Stimulated activated CD8-positive, alpha-beta memory T cell treated with anti-CD3 and anti-CD28 coated beads, Interleukin-4, amount 100 ng/mL, for 1 hour (primary cell): ENCODE measurements around the gene MAPK1.
"Not testable (repeated sequence)": the region's sequence is repeated elsewhere in the genome, so short reads cannot be mapped to it uniquely, and the experiment has no call there.

Source experiments
- DNase-seq, 2 donors: peaks; one replicate each; pipeline ENCODE4 v3.0.0-alpha.2; 2020; ENCODE audit warnings: low read depth in 2 of 2, low spot score in 1 of 2

The MAPK1 gene

GRCh38 chr22:21823740-21824444, 43.6 kb downstream of the MAPK1 start:
- DNase-seq: no peak

DNA sequence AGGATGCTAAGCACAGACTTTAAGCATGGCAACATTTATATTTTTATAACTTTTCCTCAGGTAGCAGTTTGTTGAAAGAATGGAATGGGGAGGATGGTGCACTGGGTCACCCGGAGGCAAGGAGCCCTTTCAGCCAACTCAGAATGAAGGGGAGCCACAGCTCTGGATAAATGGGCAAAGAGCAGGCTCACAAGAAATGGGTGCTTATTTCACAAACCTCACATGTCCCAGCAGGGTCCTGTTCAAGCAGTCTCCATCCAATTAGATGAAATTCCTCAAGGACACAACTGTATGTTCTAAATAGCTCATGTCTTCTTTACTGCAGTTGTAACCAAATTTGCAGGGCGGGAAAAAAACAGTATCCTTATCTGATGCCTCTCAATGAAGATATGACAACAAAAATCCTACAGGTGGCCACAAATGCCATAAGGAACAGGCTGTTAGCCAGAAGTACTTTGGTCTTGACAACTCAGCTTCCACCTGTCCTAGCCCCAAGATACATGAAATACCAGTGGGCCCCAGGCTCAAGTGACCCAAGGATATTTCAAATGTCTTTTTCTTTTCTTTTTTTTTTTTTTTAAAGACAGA, 48.2 kb downstream of the MAPK1 start:
- DNase-seq: no peak

DNA sequence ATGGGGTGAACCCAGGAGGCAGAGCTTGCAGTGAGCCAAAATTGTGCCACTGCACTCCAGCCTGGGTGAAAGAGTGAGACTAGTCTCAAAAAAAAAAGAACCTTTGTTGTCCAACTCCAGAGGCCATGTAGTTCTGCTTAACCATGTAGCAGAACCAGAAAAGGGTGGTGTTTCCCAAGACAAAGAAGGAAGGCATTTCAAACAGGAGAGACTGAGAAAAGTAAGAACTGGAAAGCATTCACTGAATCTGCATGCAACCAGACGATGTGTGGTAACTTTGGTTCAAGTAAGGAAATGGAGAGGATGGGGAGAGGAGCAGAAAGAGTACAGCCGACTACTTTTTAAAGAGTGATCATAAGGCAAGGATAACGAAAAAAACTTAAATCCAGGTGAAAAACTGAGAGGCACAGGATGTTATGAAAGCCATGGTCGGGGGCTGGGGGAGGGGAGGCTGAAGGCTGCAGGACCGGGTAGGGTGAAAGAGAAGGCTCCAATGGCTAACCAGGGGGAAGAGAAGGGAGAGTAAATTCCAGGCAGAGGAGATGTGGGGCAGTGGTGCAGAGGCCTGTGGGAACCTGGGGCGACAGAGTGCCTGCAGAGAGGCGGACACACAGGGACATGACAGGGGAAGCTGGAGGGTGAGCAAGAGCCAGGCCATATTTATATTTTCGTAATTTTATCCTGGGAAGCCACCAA, 48.8 kb downstream of the MAPK1 start:
- no peak for DNase-seq

DNA sequence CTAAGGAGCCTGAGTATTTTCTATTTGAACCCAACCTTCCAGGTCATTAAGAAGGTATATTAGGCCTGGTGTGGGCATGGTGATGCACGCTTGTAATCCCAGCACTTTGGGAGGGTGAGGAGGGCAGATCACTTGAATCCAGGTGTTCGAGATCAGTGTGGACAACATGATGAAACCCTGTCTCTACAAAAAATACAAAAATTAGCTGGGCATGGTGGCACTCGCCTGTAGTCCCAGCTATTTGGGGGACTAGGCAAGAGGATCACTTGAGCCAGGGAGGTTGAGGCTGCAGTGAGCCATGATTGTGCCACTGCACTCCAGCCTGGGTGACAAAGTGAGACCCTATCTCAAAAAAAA, 50.0 kb downstream of the MAPK1 start:
- DNase-seq: not testable (repeated sequence)

DNA sequence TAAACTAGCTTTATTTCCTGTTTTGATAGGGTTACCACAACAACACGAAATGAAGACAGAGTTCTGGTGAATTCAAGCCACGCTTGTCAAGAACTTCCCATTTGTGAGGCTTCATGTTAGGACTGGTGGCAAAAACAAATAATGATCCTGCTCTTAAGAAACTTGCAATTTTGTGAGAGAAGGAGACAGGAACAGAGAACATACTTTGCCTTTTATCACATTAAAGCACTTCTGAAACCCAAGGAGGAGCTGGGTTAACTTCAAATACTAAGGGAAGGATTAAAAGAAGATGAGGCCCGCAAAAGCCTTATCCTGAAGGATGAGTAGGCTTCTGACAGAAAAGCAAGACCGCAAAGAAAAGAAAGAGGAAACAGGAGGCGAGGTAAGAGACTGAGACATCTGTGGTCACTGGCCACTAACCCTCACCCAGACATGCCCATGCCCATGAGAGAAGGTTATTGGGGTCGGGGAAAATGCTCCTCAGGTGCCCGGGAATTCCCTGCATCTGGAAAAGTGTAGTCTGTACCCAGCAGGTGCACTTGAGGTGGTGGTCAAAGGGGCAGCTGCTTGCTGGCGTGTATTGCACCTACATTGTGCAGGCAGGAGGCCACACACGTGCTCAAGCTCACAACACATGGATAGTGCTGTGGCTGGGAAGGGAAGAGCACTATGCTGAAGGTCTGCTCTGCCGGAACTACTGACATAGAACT, 50.5 kb downstream of the MAPK1 start:
- DNase-seq: no peak

- no peak for DNase-seq
Measured at GRCh38 chr22:21816472-21816786, 51.0 kb downstream of the MAPK1 start.

GRCh38 chr22:21815958-21816357, 51.5 kb downstream of the MAPK1 start:
- no peak for DNase-seq

- no peak for DNase-seq
Measured at GRCh38 chr22:21815357-21815756, 52.1 kb downstream of the MAPK1 start.

- DNase-seq: no peak
Measured at GRCh38 chr22:21811982-21812381, 55.5 kb downstream of the MAPK1 start.

GRCh38 chr22:21807544-21808529, 59.6 kb downstream of the MAPK1 start:
- DNase-seq: no peak

GRCh38 chr22:21805325-21805724, 62.1 kb downstream of the MAPK1 start:
- DNase-seq: not testable (repeated sequence)

GRCh38 chr22:21803811-21804249, 63.6 kb downstream of the MAPK1 start:
- DNase-seq: no peak

DNA sequence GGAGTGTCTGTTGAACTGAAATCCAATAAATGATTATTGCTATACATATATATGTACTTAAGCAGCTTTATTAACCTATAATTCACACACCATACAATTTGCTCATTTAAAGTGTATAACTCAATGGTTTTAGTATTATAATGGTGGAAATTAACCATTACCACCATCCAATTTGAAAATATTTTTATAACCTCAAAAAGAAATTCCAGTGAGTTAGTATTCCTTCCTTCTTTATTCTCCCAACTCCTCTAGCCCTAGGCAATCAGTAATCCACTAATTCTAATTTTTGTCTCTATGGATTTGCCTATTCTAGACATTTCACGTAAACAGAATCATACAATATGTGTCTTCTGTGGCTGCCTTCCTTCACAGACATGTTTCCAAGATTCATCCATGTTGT, 64.8 kb downstream of the MAPK1 start:
- DNase-seq: no peak

GRCh38 chr22:21802056-21802455, 65.4 kb downstream of the MAPK1 start:
- no peak for DNase-seq

GRCh38 chr22:21801304-21801644, 66.2 kb downstream of the MAPK1 start:
- not testable (repeated sequence) for DNase-seq

DNA sequence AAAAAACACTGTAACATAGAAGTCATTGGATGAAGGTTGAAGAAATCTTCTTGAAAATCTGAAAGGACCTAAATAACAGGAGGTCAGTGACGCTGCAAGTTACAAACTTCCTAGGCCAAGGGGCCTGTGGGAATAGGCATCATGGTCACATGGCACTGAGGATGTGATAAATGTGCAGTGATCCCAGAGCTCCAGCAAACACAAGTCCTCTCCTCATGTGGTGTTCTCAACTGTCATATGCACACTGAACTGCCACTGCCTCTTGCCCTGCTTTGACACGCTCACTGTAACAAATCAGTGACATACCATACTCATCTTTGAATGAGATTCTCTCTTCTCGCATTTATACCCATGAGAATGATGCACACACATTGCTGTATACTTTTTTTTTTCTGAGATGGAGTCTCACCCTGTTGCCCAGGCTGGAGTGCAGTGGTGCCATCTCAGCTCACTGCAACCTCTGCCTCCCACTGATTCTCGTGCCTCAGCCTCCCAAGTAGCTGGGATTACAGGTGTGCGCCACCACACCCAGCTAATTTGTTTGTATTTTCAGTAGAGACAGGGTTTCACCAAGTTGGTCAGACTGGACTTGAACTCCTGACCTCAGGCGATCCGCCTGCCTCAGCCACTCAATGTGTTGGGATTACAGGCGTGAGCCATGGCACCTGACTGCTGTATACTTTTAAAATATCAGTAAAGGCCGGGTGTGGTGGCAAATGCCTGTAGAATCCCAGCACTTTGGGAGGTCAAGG, 66.7 kb downstream of the MAPK1 start:
- no peak for DNase-seq

GRCh38 chr22:21797444-21798221, 69.8 kb downstream of the MAPK1 start:
- DNase-seq: no peak

- no peak for DNase-seq
Measured at GRCh38 chr22:21796863-21797262, 70.6 kb downstream of the MAPK1 start.

GRCh38 chr22:21796231-21796630, 71.2 kb downstream of the MAPK1 start:
- DNase-seq: no peak
